Activated T-cell treated with anti-CD3 and anti-CD28 coated beads for 48 hours (primary cell): Measurements from ENCODE around the gene ATG101.

Source experiments
- DNase-seq: peaks from one replicate; pipeline ENCODE4 v3.0.0-alpha.2; 2020; ENCODE audit warnings: low read depth

The ATG101 gene

DNA sequence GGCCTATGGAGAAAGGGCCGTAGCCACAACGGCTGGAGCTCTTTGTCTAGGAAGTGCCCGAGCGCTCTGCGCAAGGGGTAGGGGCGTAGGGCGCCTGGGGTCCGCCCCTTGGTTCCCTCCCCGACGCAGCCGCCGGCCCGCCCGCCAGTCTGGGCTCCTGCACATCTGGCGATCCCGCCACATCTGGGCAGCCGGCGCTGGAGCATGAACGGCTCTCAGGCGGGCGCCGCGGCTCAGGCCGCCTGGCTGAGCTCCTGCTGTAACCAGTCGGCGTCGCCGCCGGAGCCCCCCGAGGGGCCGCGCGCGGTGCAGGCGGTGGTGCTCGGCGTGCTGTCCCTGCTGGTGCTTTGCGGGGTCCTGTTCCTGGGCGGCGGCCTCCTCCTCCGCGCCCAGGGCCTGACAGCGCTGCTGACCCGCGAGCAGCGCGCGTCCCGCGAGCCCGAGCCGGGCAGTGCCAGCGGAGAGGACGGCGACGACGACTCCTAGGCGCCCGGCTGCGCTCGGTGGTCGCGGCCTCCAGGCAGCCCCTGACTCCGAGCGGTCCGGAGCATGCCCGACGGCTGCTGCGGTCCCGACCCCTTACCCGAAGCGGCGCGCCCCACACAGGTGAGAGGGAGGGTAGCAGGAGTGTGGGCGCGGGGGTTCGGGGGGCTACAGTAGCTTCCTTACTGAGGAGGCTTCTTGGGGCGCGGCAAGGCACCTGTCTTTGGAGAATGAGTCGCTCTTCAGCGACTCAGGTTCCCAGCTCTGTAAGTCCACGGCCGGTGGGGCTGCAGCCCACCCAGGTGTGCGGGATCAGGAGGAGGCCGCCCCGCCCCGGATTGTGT lies 10.0 kb downstream of the ATG101 start, which contains the start of gene SMIM41:
TSS of gene SMIM41 (plus strand) at position 129 of the 827 bp plus-strand sequence. CDS start at position 205, 76 bp downstream.
- no peak for DNase-seq

DNA sequence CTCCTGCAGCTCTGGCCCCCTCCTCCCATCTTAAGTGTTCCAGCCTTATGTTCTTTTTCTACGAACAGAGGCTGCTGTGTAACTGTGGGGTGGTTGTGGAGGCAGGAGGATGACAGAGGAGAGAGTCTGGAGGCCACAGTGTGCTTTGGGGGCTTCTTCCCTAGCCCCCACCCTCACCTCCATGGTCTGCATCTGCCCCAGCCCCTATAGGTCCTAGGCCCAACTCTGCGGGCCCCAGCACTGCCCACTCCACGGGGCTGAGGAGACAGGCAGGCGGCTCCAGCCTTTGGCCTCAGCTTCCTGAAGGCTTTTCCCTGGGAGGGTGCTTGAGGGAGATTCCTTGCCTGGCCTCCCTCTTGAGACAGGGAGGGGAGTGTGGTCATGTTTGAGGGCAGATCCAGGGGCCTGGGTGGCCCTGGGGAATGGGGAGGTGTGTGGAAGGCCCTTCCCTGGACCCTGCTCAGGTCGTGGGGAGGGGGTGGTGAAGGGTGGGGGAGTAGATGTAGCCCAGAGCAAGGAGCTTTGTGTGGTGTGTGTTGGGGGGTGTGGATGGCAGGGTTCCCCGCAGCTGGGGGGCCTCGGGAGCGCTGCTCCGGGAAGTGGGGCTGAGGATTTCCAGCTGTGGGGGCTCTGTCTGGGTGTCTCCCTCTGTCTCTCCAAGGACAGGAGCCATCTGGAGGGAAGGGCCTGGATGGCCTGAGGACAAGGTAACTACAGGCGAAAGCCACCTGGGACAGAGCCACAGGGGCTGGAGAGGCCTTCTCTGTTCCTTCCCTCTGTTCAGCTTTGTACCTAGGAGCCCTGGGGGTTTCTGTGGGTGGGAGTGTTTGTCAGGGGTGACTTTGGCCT lies 10.8 kb downstream of the ATG101 start:
- no peak for DNase-seq

DNA sequence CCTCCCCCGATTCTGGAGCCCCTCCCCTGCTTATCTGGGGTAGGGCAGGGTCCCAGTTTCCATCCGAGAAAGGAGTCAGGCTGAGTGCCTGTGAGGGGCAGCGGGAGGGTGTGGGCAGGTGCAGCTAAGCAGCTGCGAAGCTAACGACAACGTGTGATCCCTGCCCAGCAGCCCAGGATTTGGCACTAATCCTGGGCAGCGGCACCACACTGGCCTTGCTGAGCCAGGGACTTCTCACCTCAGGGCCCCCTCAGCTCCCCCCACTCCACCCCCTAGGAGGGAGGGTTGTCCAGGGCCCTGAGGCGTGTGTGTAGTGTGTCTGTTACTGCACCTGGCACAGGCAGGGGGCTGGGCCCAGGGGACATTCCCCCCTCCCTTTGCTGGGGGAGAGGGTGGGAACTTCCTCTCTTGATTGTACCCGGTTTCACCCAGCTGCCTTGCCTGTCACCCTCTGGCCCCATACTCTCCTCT lies 11.5 kb downstream of the ATG101 start:
- DNase-seq, result no peak

DNA sequence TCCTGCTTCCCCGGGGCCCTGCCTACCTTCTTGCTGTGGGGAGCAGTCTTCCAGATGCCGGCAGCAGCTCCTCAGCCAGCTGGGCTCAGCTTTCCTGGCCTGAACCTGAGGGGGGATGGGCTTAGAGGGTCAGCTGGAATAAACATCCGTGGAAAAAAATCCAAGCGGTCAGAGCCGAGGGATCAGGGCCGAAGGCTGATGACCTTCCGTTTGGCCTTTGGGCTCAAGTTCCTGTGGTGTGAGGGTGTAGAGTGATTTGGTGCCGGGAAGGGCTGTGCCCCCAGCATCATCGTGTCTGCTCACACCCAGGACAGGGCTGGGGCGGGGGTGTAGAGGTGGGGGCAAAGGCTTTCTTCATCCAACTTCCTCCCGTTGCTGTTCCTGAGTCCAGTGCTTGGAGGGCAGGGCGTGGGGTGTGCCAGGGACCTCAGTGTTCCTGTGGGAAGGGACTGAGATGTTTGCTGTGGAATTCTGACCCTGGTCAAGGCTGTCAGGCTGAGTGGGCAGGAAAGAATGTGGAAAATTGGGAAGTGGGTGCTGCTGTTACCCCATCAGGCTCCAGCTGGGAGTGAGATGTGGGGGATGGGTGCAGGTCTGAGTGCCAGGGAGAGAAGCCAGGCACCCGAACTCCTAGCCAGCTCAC lies 12.4 kb downstream of the ATG101 start:
- DNase-seq, result no peak

DNA sequence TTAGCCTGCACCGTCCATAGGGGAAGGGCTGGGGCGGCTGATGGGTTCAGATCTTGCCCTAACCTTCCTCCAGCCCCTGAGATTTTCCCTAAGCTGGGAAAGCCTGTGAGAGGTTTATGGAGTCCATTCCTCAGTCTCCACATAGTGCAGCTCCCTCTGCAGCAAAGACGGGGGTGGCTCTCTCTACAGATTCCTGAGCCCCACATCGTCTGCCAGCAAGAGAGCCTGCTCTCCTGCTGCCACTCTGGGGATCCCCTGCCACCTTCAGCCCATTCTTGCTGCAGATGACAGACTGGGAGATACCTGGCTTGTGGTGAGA lies 12.8 kb downstream of the ATG101 start:
- DNase-seq, result no peak

DNA sequence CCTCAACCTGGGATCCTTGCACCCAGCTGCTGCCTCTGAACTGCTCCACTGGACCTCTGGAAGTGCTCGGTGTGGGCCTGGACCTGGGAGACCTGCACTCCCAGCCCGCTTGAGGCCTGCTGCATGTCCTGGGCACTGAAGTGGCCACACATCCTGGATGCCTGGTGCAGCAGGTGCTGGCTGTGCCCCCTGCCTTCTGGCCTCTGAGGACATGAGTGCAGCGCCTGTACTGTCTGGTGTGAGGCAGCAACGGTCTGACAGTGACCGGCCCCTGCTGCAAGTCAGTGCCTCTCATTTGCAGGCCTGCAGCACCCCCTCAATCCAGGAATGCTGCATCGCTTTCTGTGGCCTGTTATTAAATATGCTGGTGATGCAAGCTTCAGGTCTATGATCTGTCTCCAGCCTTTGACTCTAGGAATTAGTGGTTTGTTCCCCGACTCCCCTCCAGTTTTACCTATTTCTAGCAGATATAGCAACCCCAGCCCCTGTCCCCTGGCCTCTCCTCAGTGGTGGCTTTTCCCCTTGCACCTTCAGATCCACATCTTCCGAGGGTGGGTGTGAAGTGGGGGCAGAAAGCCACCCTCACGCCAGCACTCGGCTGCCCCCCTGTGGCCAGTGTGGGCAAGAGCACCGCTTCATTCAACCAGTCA lies 13.3 kb downstream of the ATG101 start:
- peak; percentile 52 for DNase-seq

DNA sequence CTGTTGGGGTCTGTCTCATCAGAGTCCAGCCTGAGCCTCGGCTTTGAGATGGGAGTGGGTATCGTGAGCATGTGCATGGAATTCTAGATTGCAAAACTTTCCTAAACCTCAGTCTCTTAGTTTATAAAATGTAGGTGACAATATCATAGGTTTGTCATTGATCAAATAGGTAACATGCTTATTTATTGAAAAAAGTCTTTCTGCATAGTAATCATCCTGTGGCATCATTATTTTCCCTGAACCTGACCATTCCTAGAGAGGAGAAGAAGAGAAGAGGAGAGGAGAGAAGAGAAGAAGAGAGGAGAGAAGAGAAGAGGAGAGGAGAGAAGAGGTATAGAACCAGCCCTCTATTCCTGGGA lies 13.8 kb downstream of the ATG101 start:
- DNase-seq, result no peak

DNA sequence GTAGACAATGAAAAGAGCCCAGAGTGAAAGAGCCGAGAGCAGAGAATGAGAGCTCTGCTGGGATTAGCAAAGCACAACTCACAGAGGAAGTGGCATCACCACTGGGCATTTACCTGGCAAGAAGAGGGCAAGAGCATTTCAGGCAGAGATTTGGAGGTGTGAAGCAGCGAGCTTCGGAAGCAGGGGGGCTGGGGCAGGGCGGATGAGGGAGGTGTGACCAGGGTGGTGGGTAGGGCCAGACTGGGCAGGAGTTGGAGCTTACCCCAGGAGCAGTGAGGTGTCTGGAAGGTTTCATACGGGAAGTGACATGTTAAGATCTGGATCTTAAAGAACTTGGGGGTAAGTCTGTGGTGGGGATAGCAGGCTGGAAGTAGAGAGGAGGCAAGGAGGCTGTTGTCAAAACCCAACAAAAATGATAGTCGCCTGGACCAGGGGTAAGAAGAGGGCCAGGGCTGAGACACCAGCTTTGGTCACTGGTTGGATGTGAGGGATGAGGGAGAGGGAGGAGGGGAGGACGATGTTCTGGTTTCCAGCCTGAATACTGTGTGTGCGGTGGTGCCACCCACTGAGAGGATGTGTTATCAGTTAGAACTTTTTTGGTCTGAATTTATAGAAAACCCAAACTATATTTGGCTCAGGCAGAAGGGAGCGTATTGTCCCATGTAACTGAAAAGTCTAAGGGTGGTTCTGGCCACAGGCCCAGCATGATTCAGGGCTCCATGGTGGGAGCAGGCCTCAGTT lies 14.9 kb downstream of the ATG101 start:
- no peak for DNase-seq

DNA sequence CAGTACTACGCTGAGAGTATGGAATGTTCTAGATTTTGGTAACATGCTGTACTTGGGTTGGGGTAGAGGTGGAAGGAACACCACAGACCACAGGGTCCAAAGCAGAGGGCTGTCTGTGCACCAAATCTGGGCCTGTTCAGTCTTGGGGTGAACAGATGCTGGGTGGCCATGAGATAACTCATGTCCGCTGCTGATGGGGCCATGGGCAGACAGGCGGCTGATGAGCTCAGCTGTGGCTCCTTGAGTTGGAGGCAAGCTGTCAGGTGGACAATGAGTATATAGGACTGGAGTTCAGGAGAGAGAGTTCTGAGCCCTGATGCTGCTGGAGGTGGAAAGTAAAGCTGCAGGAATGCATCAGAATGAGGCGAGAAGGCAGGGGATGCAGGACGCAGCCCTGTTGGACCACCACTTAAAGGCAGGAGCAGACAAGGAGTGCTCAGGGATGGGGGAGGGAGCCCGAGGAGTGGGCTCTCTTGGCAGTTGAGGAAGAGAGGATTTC lies 16.0 kb downstream of the ATG101 start:
- DNase-seq, result no peak

DNA sequence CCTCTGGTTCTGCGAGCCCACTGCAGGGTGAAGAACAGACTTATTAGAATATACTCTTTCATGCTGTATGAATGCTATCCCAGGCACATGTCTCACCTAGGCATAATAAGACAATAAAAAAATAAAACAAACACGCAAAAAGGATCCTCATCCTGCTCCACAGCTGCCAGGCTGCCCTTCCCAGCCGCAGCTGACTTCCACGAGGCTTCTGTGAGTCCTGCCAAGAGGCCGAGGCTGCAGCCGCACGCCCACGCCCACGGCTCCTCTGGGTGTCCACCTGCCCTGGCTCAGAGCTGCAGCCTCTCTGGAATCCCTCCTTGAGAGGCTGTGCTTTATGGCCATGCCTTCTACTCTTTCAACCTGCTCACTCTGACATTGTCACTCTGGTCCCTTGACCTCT lies 16.6 kb downstream of the ATG101 start:
- no peak for DNase-seq

DNA sequence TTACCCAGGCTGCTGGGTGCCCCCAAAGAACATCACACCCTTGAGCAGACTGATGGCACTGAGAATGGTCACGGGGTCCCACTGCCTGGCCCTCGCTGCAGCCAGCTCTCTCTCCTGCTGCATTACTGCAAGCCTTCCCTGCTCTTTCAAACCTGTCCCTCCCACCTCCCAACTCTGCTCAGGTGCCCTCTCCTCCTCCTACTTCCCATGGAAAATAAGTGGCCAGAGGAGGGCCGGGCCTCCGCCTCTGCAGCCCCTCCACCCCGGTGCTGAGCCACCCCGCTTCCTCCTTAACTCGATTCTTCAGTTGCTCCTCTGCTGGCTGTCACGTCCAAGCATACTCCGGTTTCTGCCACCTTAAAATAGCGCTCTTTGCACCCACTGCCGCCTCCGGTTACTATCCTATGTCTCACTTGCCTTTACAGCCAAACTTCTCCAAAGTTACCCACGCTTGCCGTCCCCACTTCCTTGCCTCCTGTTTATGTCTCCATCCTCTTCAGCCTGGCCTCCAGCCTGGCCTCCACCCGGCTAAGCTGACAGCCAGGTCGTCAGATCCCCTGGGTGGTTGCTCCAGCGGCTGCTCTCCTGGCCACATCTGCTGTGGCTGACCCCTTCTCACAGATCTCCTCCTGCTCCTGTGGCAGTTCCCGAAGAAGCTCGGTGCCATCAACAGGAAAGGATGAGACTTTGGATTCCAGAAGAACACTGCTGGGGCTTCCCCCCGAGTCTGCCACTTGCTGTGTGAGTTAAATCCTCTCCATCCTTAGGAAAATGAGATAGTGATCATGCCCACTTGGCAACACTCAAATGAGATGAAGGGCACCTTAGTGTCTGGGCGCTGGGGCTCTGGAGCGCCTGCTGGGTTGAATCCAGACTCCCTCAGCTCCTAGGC lies 17.4 kb downstream of the ATG101 start:
- no peak for DNase-seq

DNA sequence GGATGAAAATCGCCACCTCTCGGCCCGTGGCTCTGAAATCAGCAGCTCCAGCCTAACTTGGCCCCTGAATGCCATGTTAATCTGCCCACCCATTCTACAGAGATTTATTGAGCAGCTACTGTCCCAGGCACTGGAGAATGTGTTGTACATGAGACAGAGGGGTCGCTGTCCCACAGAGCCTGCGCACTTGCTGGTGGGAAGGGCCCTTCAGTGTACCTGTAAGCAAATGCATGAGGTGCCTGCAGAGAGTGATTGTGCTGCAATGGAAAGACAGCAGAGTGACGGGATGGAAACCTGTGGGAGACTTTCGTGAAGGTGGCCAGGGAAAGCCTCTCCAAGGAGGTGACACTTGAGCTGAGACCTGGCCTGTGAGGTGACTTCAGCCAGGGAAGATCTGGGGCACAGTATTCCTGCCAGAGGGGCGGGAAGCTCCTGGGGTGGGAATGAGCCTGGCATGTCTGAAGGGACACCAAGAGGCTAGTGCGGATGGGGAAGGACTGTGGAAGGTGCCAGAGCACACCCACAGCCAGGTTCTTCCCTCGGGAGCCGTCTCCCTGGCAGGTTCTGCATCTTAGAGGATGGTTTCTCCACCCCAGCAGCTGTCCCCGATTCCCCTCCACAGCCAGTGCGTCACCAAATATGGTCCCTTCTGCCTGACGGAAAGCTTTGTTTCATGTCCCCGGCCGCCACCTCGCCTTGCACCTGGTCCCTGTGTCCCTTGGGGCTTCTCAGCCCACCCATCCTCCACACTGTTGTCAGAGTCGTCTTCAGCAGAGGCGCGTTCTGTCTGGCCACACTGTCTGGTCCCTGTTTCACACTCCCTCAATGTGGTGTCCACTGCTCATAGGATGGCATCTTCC lies 18.4 kb downstream of the ATG101 start:
- no peak for DNase-seq

DNA sequence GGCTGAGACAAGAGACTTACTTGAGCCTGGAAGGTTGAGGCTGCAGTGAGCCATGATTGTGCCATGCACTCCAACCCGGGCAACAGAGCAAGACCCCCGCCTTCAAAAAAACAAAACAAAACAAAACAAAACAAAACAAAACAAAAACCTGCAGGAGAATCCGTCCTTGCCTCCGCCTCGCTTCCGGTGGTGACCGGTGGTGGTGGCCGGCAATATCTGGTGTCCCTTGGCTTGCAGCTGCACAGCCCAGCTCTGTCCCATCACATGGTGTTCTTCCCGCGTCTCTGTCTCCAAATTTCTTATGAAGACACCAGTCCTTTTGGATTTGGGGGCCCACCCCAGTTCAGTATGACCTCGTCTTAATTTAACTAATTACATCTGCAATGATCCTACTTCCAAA lies 19.7 kb downstream of the ATG101 start:
- no peak for DNase-seq

DNA sequence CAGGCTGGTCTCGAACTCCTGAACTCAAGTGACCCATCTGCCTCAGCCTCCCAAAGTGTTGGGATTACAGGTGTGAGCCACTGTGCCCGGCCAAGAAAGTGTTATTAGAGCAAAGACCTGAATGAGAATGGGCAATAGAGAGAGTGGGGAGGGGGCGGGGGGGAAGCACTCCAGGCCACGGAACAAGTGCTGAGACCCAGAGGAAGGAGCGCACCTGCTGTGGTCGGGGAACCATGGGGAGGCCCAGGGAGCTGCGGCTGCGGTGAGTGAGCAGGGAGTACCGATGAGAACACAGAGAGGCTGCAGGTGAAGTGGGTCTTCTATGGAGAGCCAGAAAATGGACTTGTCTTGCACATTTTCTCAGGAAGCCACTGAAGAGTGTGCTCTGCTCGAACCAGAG lies 20.5 kb downstream of the ATG101 start:
- no peak for DNase-seq

DNA sequence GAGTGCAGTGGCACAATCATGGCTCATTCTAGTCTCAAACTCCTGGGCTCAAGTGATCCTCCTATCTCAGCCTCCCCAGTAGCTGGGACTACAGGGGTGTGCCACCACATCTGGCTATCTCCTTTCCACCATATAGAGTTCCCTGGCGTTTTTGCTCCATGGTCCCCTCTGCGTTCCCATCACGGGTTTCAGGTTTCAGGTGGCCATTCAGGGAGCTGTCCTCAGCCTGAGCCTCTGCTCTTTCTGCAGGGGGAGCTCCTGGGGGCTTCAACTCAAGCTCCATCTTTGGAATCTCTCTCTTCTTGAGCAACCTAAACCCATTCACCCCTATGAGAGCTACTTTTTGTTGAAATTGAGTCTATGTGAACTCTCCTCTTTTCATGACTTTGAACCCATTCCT lies 21.3 kb downstream of the ATG101 start:
- no peak for DNase-seq

DNA sequence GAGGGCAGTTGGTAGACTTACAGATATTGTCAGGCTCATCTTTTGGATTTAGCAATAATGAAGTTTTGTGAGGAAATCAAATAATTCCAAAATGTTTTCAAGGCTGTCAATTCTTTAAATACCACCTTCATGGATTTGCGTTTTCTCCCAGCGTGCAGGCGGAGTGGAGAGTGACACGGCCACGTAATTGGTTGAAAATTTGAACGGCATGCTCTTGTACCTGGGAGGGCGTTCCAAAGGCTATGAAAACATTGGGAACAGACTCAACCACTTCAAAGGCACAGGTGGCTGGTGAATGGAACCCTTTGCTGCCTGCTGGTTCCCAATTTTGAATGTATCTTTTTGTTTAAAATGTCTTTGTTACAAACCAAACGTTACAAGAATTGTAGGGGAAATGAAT lies 22.1 kb downstream of the ATG101 start:
- DNase-seq, result no peak

DNA sequence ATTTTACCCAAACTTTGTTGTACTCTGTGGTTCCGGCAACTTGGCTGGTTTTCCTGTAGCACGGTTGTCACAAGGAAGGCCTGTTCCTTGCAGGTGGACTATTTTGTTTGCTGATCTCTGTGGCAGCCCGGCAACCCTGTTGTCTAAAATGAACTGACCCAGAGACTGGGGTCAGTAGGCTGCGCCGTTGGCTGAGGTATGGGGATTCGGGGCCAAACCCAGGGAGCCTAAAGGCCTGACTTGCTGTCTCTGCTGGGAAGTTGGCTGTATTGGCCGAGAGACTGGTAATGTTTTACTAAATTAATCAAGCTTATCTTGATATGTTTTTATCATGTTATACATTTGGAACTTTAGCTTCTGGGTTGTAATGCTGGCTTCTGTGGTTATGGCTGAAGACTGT lies 23.6 kb downstream of the ATG101 start:
- no peak for DNase-seq

DNA sequence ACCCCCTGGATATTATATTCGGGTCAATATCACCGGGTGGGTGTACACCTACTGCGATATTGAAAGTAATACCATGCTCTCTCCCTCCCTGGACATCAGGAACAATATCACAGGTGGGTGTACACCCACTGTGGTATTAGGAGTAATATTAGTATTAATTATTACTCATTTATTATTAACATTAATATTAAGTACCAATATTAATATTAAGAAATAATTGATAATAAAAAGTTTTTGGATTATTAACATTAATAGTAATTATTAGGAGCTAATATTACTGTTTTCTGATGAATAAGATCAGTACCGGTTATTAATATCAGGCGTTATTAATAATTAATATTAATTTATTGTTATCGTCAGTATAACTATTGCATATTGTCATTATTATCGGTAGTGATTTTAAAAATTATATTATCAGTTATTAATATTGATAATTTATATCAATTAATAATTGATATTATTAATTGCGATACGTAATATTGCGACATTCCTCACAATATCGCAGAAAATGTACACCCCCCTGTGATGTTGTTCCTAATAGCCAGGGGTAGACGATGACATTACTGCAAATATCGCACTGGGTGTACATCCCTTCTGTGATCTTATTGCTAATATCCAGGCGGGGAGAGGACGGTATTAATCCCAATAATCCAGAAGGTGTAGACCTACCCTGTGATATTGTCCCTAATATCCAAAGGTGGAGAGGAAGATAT lies 26.7 kb downstream of the ATG101 start:
- no peak for DNase-seq
